H9 (cell line): Measurements from ENCODE around the gene PLPP1. TPM values are rescaled to one million over a fixed set of nuclear protein-coding genes. Genes with fewer than 3 reads are reported as not detected.

Source experiments
- DNase-seq: peaks from one replicate; pipeline ENCODE4 v3.0.0-alpha.2; 2017
- H2AFZ ChIP-seq: one replicate; pipeline ENCODE4 v1.6.1; 2013; ENCODE audit warnings: mild to moderate bottlenecking, low read length, control low read depth, moderate library complexity
- H2AK5ac ChIP-seq: 2 replicates; pipeline ENCODE4 v1.6.1; 2013; ENCODE audit warnings: low read length, control low read depth, mixed read lengths; ENCODE audit not compliant: insufficient read length
- H2BK120ac ChIP-seq: one replicate; pipeline ENCODE4 v1.6.1; 2013; ENCODE audit warnings: low read depth, mild to moderate bottlenecking, low read length, control low read depth, inconsistent platforms; ENCODE audit not compliant: poor library complexity, severe bottlenecking
- H2BK12ac ChIP-seq: 2 replicates; pipeline ENCODE4 v1.6.1; 2013; ENCODE audit warnings: low read length, control low read depth, mixed read lengths, low read depth; ENCODE audit not compliant: insufficient read length
- H2BK15ac ChIP-seq: 2 replicates; pipeline ENCODE4 v1.6.1; 2013; ENCODE audit warnings: low read depth, low read length, control low read depth
- H2BK20ac ChIP-seq: one replicate; pipeline ENCODE4 v1.6.1; 2013; ENCODE audit warnings: low read depth, mild to moderate bottlenecking, low read length, control low read depth, inconsistent platforms; ENCODE audit not compliant: poor library complexity, severe bottlenecking
- H2BK5ac ChIP-seq: 2 replicates; pipeline ENCODE4 v1.6.1; 2013; ENCODE audit warnings: low read length, control low read depth, mixed read lengths; ENCODE audit not compliant: insufficient read length
- H3K14ac ChIP-seq: 2 replicates; pipeline ENCODE4 v1.6.1; 2013; ENCODE audit warnings: low read length, control low read depth; ENCODE audit not compliant: insufficient read depth
- H3K18ac ChIP-seq: 2 replicates; pipeline ENCODE4 v1.6.1; 2013; ENCODE audit warnings: low read depth, mild to moderate bottlenecking, mixed read lengths, low read length, control low read depth; ENCODE audit not compliant: insufficient read length
- H3K23ac ChIP-seq: 2 replicates; pipeline ENCODE4 v1.6.1; 2013; ENCODE audit warnings: low read length, control low read depth, mixed read lengths, low read depth; ENCODE audit not compliant: insufficient read length
- H3K23me2 ChIP-seq: 2 replicates; pipeline ENCODE4 v1.6.1; 2013; ENCODE audit warnings: low read depth, mild to moderate bottlenecking, mixed read lengths, low read length, control low read depth; ENCODE audit not compliant: insufficient read length, poor library complexity, severe bottlenecking
- H3K27ac ChIP-seq: 2 replicates; pipeline ENCODE4 v1.5.1; 2013; ENCODE audit warnings: low read length, control low read depth, mixed read lengths, low read depth; ENCODE audit not compliant: insufficient read length
- H3K27me3 ChIP-seq: 2 replicates; pipeline ENCODE4 v1.6.1; 2013; ENCODE audit warnings: low read length, control low read depth, inconsistent platforms; ENCODE audit not compliant: insufficient read depth
- H3K4ac ChIP-seq: 2 replicates; pipeline ENCODE4 v1.6.1; 2013; ENCODE audit warnings: low read depth, mild to moderate bottlenecking, control low read depth, inconsistent platforms, low read length, moderate library complexity
- H3K4me1 ChIP-seq: 2 replicates; pipeline ENCODE4 v1.6.1; 2013; ENCODE audit warnings: low read length, control low read depth, inconsistent platforms; ENCODE audit not compliant: insufficient read depth
- H3K4me2 ChIP-seq: 2 replicates; pipeline ENCODE4 v1.6.1; 2013; ENCODE audit warnings: low read length, control low read depth, mixed read lengths; ENCODE audit not compliant: insufficient read length, insufficient read depth
- H3K56ac ChIP-seq: 2 replicates; pipeline ENCODE4 v1.6.1; 2013; ENCODE audit warnings: low read depth, mild to moderate bottlenecking, mixed read lengths, low read length, control low read depth; ENCODE audit not compliant: insufficient read length
- H3K79me1 ChIP-seq: 2 replicates; pipeline ENCODE4 v1.6.1; 2013; ENCODE audit warnings: low read depth, mild to moderate bottlenecking, moderate library complexity, low read length, control low read depth, inconsistent platforms; ENCODE audit not compliant: insufficient read depth, poor library complexity, severe bottlenecking
- H3K79me2 ChIP-seq: 2 replicates; pipeline ENCODE4 v1.6.1; 2013; ENCODE audit warnings: low read length, control low read depth, inconsistent platforms; ENCODE audit not compliant: insufficient read depth
- H3K9ac ChIP-seq: 2 replicates; pipeline ENCODE4 v1.6.1; 2013; ENCODE audit warnings: low read length, control low read depth, mixed read lengths; ENCODE audit not compliant: insufficient read length; ENCODE audit errors: extremely low read depth
- H3K9me3 ChIP-seq: one replicate; pipeline ENCODE4 v1.6.1; 2013; ENCODE audit warnings: low read depth, low read length, inconsistent platforms; ENCODE audit not compliant: control insufficient read depth
- H3T11ph ChIP-seq: one replicate; pipeline ENCODE4 v1.6.1; 2013; ENCODE audit warnings: mild to moderate bottlenecking, low read length, control low read depth, inconsistent platforms
- H4K20me1 ChIP-seq: one replicate; pipeline ENCODE4 v1.6.1; 2013; ENCODE audit not compliant: control insufficient read depth, insufficient read length, insufficient read depth
- H4K5ac ChIP-seq: 2 replicates; pipeline ENCODE4 v1.6.1; 2013; ENCODE audit warnings: low read depth, mild to moderate bottlenecking, mixed read lengths, low read length, control low read depth; ENCODE audit not compliant: insufficient read length
- H4K8ac ChIP-seq: replicated peaks from 2 replicates; pipeline ENCODE4 v1.6.1; 2013; ENCODE audit warnings: low read length, control low read depth, mixed read lengths, low read depth; ENCODE audit not compliant: insufficient read length
- H4K91ac ChIP-seq: 2 replicates; pipeline ENCODE4 v1.6.1; 2013; ENCODE audit warnings: low read depth, mild to moderate bottlenecking, moderate library complexity, mixed read lengths, low read length, control low read depth; ENCODE audit not compliant: insufficient read length
- H3K27ac Mint-ChIP-seq, 3 experiments: 2 replicates in 2 of 3; 3 replicates in 1 of 3; pipeline ENCODE4 v1.8.0; 2020 to 2021; ENCODE audit warnings: mixed read lengths in 3 of 3, mild to moderate bottlenecking in 1 of 3, moderate library complexity in 1 of 3
- H3K27me3 Mint-ChIP-seq: 2 replicates; pipeline ENCODE4 v1.8.0; 2021; ENCODE audit warnings: low read depth, mild to moderate bottlenecking, moderate library complexity, mixed read lengths
- H3K36me3 Mint-ChIP-seq, 3 experiments: 2 replicates in 2 of 3; 3 replicates in 1 of 3; pipeline ENCODE4 v1.8.0; 2020 to 2021; ENCODE audit warnings: low read depth in 3 of 3, mixed read lengths in 3 of 3; ENCODE audit not compliant: insufficient read depth in 1 of 3
- H3K4me1 Mint-ChIP-seq, 2 experiments: 2 replicates each; pipeline ENCODE4 v1.8.0; 2020; ENCODE audit warnings: mixed read lengths in 2 of 2
- H3K4me3 Mint-ChIP-seq, 2 experiments: 2 replicates in 1 of 2; 3 replicates in 1 of 2; pipeline ENCODE4 v1.8.0; 2020 to 2021; ENCODE audit warnings: mild to moderate bottlenecking in 2 of 2, mixed read lengths in 2 of 2, moderate library complexity in 1 of 2
- H3K9me3 Mint-ChIP-seq, 2 experiments: 2 replicates in 1 of 2; 3 replicates in 1 of 2; pipeline ENCODE4 v1.8.0; 2020; ENCODE audit warnings: mild to moderate bottlenecking in 2 of 2, mixed read lengths in 2 of 2, moderate library complexity in 1 of 2
- CTCF ChIP-seq: fragments of 200-600 bp; sonication (generic); conservative IDR thresholded peaks from 3 replicates; pipeline ENCODE4 v1.8.0; 2021; ENCODE audit warnings: antibody characterized with exemption, mild to moderate bottlenecking
- WGBS: extraction: QIAGEN DNeasy Blood & Tissue Kit; methylation state at CpG from one replicate; pipeline ENCODE4 v1.1.7; 2013; ENCODE audit warnings: missing lambda C conversion rate, low lambda C conversion rate, mixed read lengths; ENCODE audit not compliant: insufficient read length; ENCODE audit errors: extremely low coverage; 5-methylcytosine and 5-hydroxymethylcytosine counted together
- total RNA-seq: library from RNA; stranded (reverse); gene quantifications from 2 replicates; pipeline ENCODE4 v1.2.1, GENCODE V29; 2021

PLPP1 gene
- total RNA-seq, 1 experiment from 2014 or later, result 85.9 TPM

GRCh38 chr5:55570026-55570425 is 35.3 kb upstream of the PLPP1 start:
- Histone ChIP-seq H4K91ac (no peak overlapping the region), H3K79me2 (no peaks in the 10 kb centered on the region), H2BK20ac (no peak overlapping the region), H3K79me1 (no peaks in the 10 kb centered on the region), H3K23ac (no peak overlapping the region), H3K27me3 (no peaks in the 10 kb centered on the region), H2AK5ac (no peak overlapping the region), H2BK12ac (no peak overlapping the region), H3K4me2 (no peak overlapping the region), H3K9me3 (no peaks in the 10 kb centered on the region), H2AFZ (no peak overlapping the region), H3K4ac (no peak overlapping the region), H3K27ac (peak overlapping the region; percentile 14), H2BK15ac (no peak overlapping the region), H2BK5ac (no peak overlapping the region), H4K5ac (no peak overlapping the region), H4K8ac (no peak overlapping the region), H4K20me1 (no peaks in the 10 kb centered on the region), H3T11ph (no peak overlapping the region), H3K14ac (no peak overlapping the region), H3K56ac (no peak overlapping the region), H3K4me1 (peaks cover 8% of the 10 kb centered on the region; the same call in 1 of the 2 replicates), H3K18ac (no peak overlapping the region), H3K23me2 (no peaks in the 10 kb centered on the region), H2BK120ac (no peak overlapping the region), H3K9ac (no peak overlapping the region)
- no peak for DNase-seq
- Mint-ChIP-seq H3K4me3 (no peak overlapping the region), H3K9me3 (no peaks in the 10 kb centered on the region; a peak in 1 of 5 replicates), H3K4me1 (peaks cover 36% of the 10 kb centered on the region in 2 experiments), H3K27ac (peak overlapping the region; percentile 84 to 99 (median 97)), H3K36me3 (no peaks in the 10 kb centered on the region), H3K27me3 (no peaks in the 10 kb centered on the region; the same call in 1 of the 2 replicates)
- WGBS, result no CpG with 5 or more reads among the region's 2 CpGs
- TF ChIP-seq CTCF, result no peak
